ENCODE measurements around the gene AK4.
"Not testable (repeated sequence)": the region's sequence is repeated elsewhere in the genome, so short reads cannot be mapped to it uniquely, and the experiment has no call there.

AK4 gene

DNA sequence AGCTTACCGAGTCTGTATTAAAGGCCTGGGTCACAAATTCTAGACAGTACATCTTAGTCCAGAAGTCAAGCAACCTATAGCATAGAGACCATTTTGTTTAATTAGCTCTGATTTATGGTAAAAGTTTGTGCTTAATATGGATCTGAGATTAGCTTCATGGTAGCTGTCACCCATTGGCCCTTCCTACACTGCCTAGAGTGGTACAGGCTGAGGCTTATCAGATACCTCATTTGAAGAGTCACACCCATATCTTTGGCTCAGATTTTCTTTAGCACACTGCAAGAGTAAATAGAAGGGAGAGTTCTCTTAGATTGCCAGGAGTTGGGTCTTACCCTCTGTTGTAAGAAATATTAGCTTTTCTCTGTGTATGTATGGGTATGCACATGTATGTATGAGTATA, 3.6 kb downstream of the AK4 start:
- H3K4me3 ChIP-seq (ENCODE audit: low read depth, low read length) = no peak overlapping the region
- DNase-seq (ENCODE audit: low read depth) = no peak
- TF ChIP-seq CTCF (conservative IDR thresholded peaks at IDR 0.05; ENCODE audit: low read depth, low read length) = no peak

GRCh38 chr1:65153635-65154034, 5.6 kb downstream of the AK4 start:
- no peak for TF ChIP-seq CTCF (conservative IDR thresholded peaks at IDR 0.05; ENCODE audit: low read depth, low read length)
- no peak overlapping the region for H3K4me3 ChIP-seq (ENCODE audit: low read depth, low read length)
- no peak for DNase-seq (ENCODE audit: low read depth)

GRCh38 chr1:65156910-65157545, 9.0 kb downstream of the AK4 start:
- DNase-seq (ENCODE audit: low read depth) = no peak
- TF ChIP-seq CTCF (conservative IDR thresholded peaks at IDR 0.05; ENCODE audit: low read depth, low read length) = no peak
- H3K4me3 ChIP-seq (ENCODE audit: low read depth, low read length) = no peak overlapping the region

DNA sequence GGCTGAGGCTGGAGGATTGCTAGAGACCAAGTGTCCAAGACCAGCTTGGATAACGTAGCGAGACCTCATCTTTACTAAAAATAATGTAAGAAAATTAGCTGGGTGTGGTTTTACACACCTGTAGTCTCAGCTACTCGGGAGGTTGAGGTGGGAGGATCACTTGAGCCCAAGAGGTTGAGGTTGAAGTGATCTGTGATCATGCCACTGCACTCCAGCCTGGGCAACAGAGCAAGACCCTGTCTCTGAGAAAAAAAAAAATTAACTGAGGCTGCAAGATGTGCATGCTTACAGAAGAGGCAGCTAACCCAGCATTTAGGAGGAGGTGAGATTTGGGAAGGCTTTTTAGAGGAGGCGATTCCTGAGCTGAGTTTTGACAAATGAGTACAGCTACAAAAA, 9.5 kb downstream of the AK4 start:
- DNase-seq (ENCODE audit: low read depth) = no peak
- TF ChIP-seq CTCF (conservative IDR thresholded peaks at IDR 0.05; ENCODE audit: low read depth, low read length) = no peak
- H3K4me3 ChIP-seq (ENCODE audit: low read depth, low read length) = no peak overlapping the region

DNA sequence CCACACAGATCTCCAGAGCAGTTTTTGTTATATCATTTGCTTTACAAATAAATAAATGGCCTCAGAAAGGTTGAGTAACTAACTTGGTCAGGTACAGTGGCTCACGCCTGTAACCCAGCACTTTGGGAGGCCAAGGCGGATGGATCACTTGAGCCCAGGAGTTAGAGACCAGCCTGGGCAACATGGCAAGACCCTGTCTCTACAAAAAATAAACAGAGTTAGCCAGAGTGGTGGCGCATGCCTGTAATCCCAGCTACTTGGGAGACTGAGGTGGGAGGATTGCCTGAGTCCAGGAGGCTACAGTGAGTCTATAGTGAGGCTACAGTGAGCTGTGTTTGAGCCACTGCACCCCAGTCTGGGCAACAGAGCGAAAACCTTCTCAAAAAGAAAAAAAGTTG, 11.3 kb downstream of the AK4 start:
- H3K4me3 ChIP-seq (ENCODE audit: low read depth, low read length); DNase-seq (ENCODE audit: low read depth): not testable (repeated sequence)

DNA sequence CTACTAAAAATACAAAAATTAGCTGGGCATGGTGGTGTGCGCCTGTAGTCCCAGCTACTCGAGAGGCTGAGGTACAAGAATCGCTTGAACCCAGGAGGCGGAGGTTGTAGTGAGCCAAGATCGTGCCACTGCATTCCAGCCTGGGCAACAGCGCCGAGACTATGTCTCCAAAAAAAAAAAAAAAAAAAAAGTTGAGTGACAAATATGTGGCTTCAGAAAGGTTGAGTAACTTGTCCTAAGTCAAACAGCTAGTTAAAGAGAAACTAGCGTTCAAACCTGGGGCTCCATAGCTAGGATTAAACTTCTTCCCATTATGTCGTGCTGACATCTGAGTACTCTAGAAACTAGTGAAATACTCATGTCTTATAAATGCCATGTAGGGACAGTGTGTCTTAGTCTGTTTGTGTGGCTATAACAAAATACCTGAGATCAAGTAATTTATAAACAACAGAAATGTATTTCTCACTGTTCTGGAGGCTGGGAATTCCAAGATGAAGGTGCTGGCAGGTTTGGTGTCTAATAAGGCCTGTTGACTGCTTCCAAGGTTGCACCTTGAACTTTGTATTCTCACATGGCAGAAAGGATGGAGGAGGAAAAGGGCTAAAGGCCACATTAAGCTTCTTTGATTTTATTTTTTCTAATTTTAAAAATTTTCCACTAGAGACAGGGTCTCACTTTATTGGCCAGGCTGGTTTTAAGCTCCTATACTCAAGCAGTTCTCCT, 12.0 kb downstream of the AK4 start:
- TF ChIP-seq CTCF (conservative IDR thresholded peaks at IDR 0.05; ENCODE audit: low read depth, low read length) = no peak
- DNase-seq (ENCODE audit: low read depth) = no peak

DNA sequence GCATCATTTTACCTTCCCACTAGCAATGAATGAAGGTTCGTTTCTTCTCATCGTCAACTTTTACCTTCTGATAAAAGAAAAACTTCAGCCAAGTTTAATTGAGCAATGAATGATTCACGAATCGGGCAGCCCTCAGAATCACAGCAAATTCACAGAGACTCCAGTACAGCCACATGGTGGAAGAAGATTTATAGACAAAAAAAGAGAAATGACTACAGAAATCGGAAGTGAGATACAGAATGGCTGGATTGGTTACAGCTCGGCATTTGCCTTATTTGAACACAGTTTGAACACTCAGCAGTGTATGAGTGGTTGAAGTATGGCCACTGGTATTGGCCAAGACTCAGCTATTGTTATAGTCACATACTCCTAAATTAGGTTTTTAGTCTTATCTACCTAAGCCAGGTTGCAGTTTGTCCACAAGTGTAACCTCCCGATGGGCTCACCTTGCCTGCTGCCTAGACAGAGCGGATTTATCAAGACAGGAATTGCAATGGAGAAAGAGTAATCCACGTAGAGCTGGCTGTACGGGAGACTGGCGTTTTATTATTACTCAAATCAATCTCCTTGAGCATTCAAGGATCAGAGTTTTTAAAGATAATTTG, 15.3 kb downstream of the AK4 start:
- no peak overlapping the region for H3K4me3 ChIP-seq (ENCODE audit: low read depth, low read length)
- no peak for DNase-seq (ENCODE audit: low read depth)

More for the DNA sequence above, 12.0 kb downstream of the AK4 start:
- H3K4me3 ChIP-seq (ENCODE audit: low read depth, low read length) = no peak overlapping the region

GRCh38 chr1:65164101-65164500, 16.1 kb downstream of the AK4 start:
- not testable (repeated sequence) for H3K4me3 ChIP-seq (ENCODE audit: low read depth, low read length); DNase-seq (ENCODE audit: low read depth)

More for the DNA sequence above, 15.3 kb downstream of the AK4 start:
- no peak for TF ChIP-seq CTCF (conservative IDR thresholded peaks at IDR 0.05; ENCODE audit: low read depth, low read length)

All from choroid plexus epithelial cell (primary cell).